ENCODE measurements around the gene PTGES. TPM values are rescaled to one million over a fixed set of nuclear protein-coding genes. Genes with fewer than 3 reads are reported as not detected.

The PTGES gene
- total and polyA plus RNA-seq, 5 donors = 1.9 to 9.6 (median 5.4) TPM

GRCh38 chr9:129728744-129729143 is 24.1 kb downstream of the PTGES start:
- H3K4me3 ChIP-seq (ENCODE audit: low read length) = no peak overlapping the region
- H3K27me3 ChIP-seq (ENCODE audit: control insufficient read depth, insufficient read depth) = no peaks in the 10 kb centered on the region
- intact Hi-C loops (cut with DNase I) = no loop called here
- no peak for ATAC-seq
- DNase-seq = peak in 1 of 3 donors; percentile 4
- no peaks in the 10 kb centered on the region for H3K9me3 ChIP-seq (ENCODE audit: control insufficient read depth, low read length)
- WGBS = 92% methylated on average over 7 of the region's 7 CpGs
- H3K4me1 ChIP-seq (ENCODE audit: control insufficient read depth, insufficient read depth, low read length) = no peaks in the 10 kb centered on the region
- H3K27ac ChIP-seq (ENCODE audit: low read length) = no peak overlapping the region

- H3K9me3 ChIP-seq (ENCODE audit: control insufficient read depth, low read length) = no peaks in the 10 kb centered on the region
- no peak overlapping the region for H3K4me3 ChIP-seq (ENCODE audit: low read length)
- WGBS = 17% methylated on average over 23 of the region's 23 CpGs
- H3K27ac ChIP-seq (ENCODE audit: low read length) = no peak overlapping the region
- H3K4me1 ChIP-seq (ENCODE audit: control insufficient read depth, insufficient read depth, low read length) = no peaks in the 10 kb centered on the region
- H3K27me3 ChIP-seq (ENCODE audit: control insufficient read depth, insufficient read depth) = no peaks in the 10 kb centered on the region
- peak; percentile 88 to 94 for ATAC-seq
- DNase-seq = peak; percentile 88 to 94 (median 92)
- intact Hi-C loops (cut with DNase I) = no loop called here
Observed at GRCh38 chr9:129726322-129727160, 26.3 kb downstream of the PTGES start.

- Histone ChIP-seq H3K27me3 (ENCODE audit: control insufficient read depth, insufficient read depth) (no peaks in the 10 kb centered on the region), H3K4me3 (ENCODE audit: low read length) (no peak overlapping the region), H3K27ac (ENCODE audit: low read length) (no peak overlapping the region), H3K4me1 (ENCODE audit: control insufficient read depth, insufficient read depth, low read length) (no peaks in the 10 kb centered on the region), H3K9me3 (ENCODE audit: control insufficient read depth, low read length) (no peaks in the 10 kb centered on the region)
- DNase-seq = peak in 1 of 3 donors; percentile 39
- intact Hi-C loops (cut with DNase I) = no loop called here
- WGBS = 23% methylated on average over 10 of the region's 10 CpGs
- ATAC-seq = peak in 1 of 2 donors; percentile 17
Observed at GRCh38 chr9:129725795-129726251, 27.0 kb downstream of the PTGES start.

GRCh38 chr9:129724456-129725190 is 28.2 kb downstream of the PTGES start:
- Histone ChIP-seq H3K27ac (ENCODE audit: low read length) (no peak overlapping the region), H3K27me3 (ENCODE audit: control insufficient read depth, insufficient read depth) (no peaks in the 10 kb centered on the region), H3K4me3 (ENCODE audit: low read length) (no peak overlapping the region), H3K9me3 (ENCODE audit: control insufficient read depth, low read length) (no peaks in the 10 kb centered on the region), H3K4me1 (ENCODE audit: control insufficient read depth, insufficient read depth, low read length) (no peaks in the 10 kb centered on the region)
- intact Hi-C loops (cut with DNase I) = no loop called here
- WGBS = 78% methylated on average over 16 of the region's 16 CpGs
- DNase-seq = peak in 1 of 3 donors; percentile 54
- no peak for ATAC-seq

GRCh38 chr9:129722913-129723312 is 29.9 kb downstream of the PTGES start:
- peak in 1 of 3 donors; percentile 11 for DNase-seq
- intact Hi-C loops (cut with DNase I) = no loop called here
- no peak for ATAC-seq
- 90% methylated on average over 5 of the region's 5 CpGs for WGBS
- Histone ChIP-seq H3K27me3 (ENCODE audit: control insufficient read depth, insufficient read depth) (no peaks in the 10 kb centered on the region), H3K4me3 (ENCODE audit: low read length) (no peak overlapping the region), H3K9me3 (ENCODE audit: control insufficient read depth, low read length) (no peaks in the 10 kb centered on the region), H3K4me1 (ENCODE audit: control insufficient read depth, insufficient read depth, low read length) (no peaks in the 10 kb centered on the region), H3K27ac (ENCODE audit: low read length) (no peak overlapping the region)

- H3K9me3 ChIP-seq (ENCODE audit: control insufficient read depth, low read length) = no peaks in the 10 kb centered on the region
- H3K4me1 ChIP-seq (ENCODE audit: control insufficient read depth, insufficient read depth, low read length) = no peaks in the 10 kb centered on the region
- ATAC-seq (no peak), DNase-seq (peak in 1 of 3 donors; percentile 34)
- 82% methylated on average over 25 of the region's 25 CpGs for WGBS
- H3K27ac ChIP-seq (ENCODE audit: low read length) = no peak overlapping the region
- intact Hi-C loops (cut with DNase I) = no loop called here
- no peaks in the 10 kb centered on the region for H3K27me3 ChIP-seq (ENCODE audit: control insufficient read depth, insufficient read depth)
- H3K4me3 ChIP-seq (ENCODE audit: low read length) = no peak overlapping the region
Observed at GRCh38 chr9:129720865-129721545, 31.8 kb downstream of the PTGES start.

- 84% methylated on average over 31 of the region's 31 CpGs for WGBS
- Histone ChIP-seq H3K27me3 (ENCODE audit: control insufficient read depth, insufficient read depth) (no peaks in the 10 kb centered on the region), H3K9me3 (ENCODE audit: control insufficient read depth, low read length) (no peaks in the 10 kb centered on the region), H3K4me1 (ENCODE audit: control insufficient read depth, insufficient read depth, low read length) (no peaks in the 10 kb centered on the region), H3K4me3 (ENCODE audit: low read length) (no peak overlapping the region), H3K27ac (ENCODE audit: low read length) (no peak overlapping the region)
- intact Hi-C loops (cut with DNase I) = no loop called here
- ATAC-seq (no peak), DNase-seq (peak in 1 of 3 donors; percentile 28)
Observed at GRCh38 chr9:129720181-129720864, 32.5 kb downstream of the PTGES start.

- DNase-seq = peak in 1 of 3 donors; percentile 33
- Histone ChIP-seq H3K4me3 (ENCODE audit: low read length) (no peak overlapping the region), H3K27ac (ENCODE audit: low read length) (no peak overlapping the region), H3K9me3 (ENCODE audit: control insufficient read depth, low read length) (no peaks in the 10 kb centered on the region), H3K27me3 (ENCODE audit: control insufficient read depth, insufficient read depth) (no peaks in the 10 kb centered on the region), H3K4me1 (ENCODE audit: control insufficient read depth, insufficient read depth, low read length) (no peaks in the 10 kb centered on the region)
- WGBS = 71% methylated on average over 38 of the region's 38 CpGs
- intact Hi-C loops (cut with DNase I) = no loop called here
- ATAC-seq = no peak
Observed at GRCh38 chr9:129719135-129719534, 33.7 kb downstream of the PTGES start.

GRCh38 chr9:129718647-129719046 is 34.2 kb downstream of the PTGES start:
- peak in 1 of 3 donors; percentile 26 for DNase-seq
- no peak overlapping the region for H3K27ac ChIP-seq (ENCODE audit: low read length)
- no peaks in the 10 kb centered on the region for H3K27me3 ChIP-seq (ENCODE audit: control insufficient read depth, insufficient read depth)
- intact Hi-C loops (cut with DNase I) = no loop called here
- 74% methylated on average over 5 of the region's 5 CpGs for WGBS
- no peaks in the 10 kb centered on the region for H3K4me1 ChIP-seq (ENCODE audit: control insufficient read depth, insufficient read depth, low read length)
- no peak for ATAC-seq
- no peak overlapping the region for H3K4me3 ChIP-seq (ENCODE audit: low read length)
- H3K9me3 ChIP-seq (ENCODE audit: control insufficient read depth, low read length) = no peaks in the 10 kb centered on the region

GRCh38 chr9:129717991-129718390 is 34.9 kb downstream of the PTGES start:
- Histone ChIP-seq H3K27ac (ENCODE audit: low read length) (no peak overlapping the region), H3K4me1 (ENCODE audit: control insufficient read depth, insufficient read depth, low read length) (no peaks in the 10 kb centered on the region), H3K4me3 (ENCODE audit: low read length) (no peak overlapping the region), H3K9me3 (ENCODE audit: control insufficient read depth, low read length) (no peaks in the 10 kb centered on the region), H3K27me3 (ENCODE audit: control insufficient read depth, insufficient read depth) (no peaks in the 10 kb centered on the region)
- intact Hi-C loops (cut with DNase I) = no loop called here
- ATAC-seq (peak in 1 of 2 donors; percentile 17), DNase-seq (peak in 1 of 3 donors; percentile 22)
- WGBS = 81% methylated on average over 5 of the region's 5 CpGs
